ENCODE measurements around the gene SLIT3.

DNA sequence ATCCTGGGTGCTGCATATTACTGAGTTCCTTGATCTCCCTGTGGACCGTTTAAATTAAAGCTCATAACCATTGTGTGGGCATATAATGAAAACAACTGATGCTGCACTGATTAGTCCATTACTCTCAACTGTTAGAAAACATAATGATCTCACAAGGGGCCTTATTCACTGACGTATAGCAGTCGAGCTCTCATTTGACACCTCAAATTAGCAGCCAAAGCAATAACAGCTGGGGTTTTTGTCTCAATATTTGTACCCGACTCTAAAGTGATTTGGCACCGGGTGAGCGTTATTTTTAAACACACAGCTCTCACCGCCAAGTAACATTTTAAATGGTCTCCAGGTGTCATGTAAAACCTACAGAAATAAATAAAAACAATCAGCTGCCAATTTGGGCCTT lies 469.6 kb downstream of the SLIT3 start:
- TF ChIP-seq REST (IDR thresholded peaks at IDR 0.05; ENCODE audit: low read depth, low read length) = no peak
- TF ChIP-seq CTCF (IDR thresholded peaks at IDR 0.05) = no peak

Measured in SK-N-SH (cell line).